ENCODE measurements around the gene SEC14L5.

Gene SEC14L5

DNA sequence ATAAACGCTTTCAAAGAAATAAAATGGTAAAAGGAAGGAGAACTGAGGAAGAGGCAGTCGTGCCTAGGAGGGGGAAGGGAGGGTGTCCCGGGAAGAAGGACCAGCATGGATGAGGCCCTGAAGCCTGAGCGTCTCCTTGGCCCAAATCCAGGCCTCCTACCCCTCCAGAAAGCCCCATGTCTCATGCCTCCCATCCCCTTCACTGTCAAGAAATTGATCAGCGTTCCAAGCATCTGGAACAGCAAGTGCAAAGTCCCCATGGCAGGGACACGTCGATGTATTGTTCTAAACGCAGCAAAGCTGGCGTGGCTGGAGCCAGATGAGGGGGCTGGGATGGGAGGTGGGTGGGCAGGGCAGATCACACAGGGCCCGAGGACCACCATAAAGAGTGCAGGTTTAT is 22.6 kb downstream of the SEC14L5 start:
- in situ Hi-C loops (cut with HindIII; ENCODE audit: low sequenced_read_pairs), result no loop called here
- TF ChIP-seq, protein P1, sequence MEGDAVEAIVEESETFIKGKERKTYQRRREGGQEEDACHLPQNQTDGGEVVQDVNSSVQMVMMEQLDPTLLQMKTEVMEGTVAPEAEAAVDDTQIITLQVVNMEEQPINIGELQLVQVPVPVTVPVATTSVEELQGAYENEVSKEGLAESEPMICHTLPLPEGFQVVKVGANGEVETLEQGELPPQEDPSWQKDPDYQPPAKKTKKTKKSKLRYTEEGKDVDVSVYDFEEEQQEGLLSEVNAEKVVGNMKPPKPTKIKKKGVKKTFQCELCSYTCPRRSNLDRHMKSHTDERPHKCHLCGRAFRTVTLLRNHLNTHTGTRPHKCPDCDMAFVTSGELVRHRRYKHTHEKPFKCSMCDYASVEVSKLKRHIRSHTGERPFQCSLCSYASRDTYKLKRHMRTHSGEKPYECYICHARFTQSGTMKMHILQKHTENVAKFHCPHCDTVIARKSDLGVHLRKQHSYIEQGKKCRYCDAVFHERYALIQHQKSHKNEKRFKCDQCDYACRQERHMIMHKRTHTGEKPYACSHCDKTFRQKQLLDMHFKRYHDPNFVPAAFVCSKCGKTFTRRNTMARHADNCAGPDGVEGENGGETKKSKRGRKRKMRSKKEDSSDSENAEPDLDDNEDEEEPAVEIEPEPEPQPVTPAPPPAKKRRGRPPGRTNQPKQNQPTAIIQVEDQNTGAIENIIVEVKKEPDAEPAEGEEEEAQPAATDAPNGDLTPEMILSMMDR (IDR thresholded peaks at IDR 0.05; ENCODE audit: low read depth, low read length, missing control alignments), result no peak
- DNase-seq (ENCODE audit: low read depth), result no peak
- H3K4me3 ChIP-seq (ENCODE audit: low read depth, low read length), result no peak overlapping the region

DNA sequence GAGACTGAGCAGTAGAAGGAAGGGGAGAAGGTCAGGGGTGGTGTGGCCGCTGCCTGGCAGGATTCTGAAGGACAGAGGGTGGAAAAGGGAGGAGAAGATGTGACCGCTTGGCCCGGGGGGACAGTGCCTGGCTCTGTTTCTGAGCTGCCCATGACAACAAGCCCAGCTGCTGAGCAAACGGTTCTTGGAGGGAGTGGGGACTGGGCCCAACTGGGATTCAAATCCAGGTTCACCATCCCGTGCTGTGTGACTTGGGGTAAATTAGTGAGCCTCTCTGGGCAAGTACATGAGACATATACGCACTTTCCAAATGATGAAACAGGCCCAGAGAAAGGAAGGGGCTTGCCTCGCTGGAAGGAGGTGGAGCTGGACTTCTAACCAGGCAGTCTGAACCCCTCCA is 23.3 kb downstream of the SEC14L5 start:
- TF ChIP-seq, protein P1 (IDR thresholded peaks at IDR 0.05; ENCODE audit: low read depth, low read length, missing control alignments), result no peak
- no peak for DNase-seq (ENCODE audit: low read depth)
- H3K4me3 ChIP-seq (ENCODE audit: low read depth, low read length), result no peak overlapping the region
- in situ Hi-C loops (cut with HindIII; ENCODE audit: low sequenced_read_pairs), result no loop called here

DNA sequence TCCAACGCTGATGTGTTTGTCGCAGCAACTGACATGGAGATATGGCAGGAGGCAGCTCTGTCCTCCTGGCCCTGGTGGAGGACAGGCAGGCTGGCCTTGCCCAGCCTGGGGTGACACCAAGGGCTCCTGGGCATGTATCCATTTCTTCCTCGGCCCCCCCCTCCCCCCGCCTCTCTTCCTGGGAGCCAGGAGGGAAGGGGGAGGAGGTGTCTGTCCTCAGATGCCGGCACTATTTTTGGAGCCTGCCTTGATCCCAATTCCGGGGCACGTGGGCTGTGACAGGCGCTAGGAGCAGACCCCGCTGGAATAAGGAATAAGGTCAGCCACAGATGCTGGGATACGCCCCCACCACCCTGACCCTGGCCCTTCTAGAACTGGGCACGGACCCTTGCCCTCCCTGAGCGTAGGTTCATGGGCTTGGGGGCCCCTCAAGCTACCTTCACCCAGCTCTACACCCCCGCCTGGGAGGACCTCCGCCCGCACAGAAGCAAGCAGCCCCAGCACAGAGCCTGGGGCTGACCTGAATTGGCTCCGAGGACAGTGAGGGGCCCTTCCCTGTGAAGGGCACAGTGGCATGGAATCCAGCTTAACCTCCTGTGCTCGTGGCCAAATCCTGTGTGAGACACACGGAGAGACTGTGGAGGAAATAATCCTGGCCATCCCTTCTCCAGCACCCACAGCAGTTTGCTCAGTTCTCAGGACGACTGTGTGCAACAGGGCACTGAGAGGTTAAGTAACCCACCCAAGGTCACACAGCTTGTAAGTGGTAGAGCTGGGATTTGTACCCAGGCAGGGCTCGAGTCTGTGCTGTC is 24.1 kb downstream of the SEC14L5 start:
- H3K4me3 ChIP-seq (ENCODE audit: low read depth, low read length), result no peak overlapping the region
- TF ChIP-seq, protein P1 (IDR thresholded peaks at IDR 0.05; ENCODE audit: low read depth, low read length, missing control alignments), result no peak
- in situ Hi-C loops (cut with HindIII; ENCODE audit: low sequenced_read_pairs), result no loop called here
- no peak for DNase-seq (ENCODE audit: low read depth)

DNA sequence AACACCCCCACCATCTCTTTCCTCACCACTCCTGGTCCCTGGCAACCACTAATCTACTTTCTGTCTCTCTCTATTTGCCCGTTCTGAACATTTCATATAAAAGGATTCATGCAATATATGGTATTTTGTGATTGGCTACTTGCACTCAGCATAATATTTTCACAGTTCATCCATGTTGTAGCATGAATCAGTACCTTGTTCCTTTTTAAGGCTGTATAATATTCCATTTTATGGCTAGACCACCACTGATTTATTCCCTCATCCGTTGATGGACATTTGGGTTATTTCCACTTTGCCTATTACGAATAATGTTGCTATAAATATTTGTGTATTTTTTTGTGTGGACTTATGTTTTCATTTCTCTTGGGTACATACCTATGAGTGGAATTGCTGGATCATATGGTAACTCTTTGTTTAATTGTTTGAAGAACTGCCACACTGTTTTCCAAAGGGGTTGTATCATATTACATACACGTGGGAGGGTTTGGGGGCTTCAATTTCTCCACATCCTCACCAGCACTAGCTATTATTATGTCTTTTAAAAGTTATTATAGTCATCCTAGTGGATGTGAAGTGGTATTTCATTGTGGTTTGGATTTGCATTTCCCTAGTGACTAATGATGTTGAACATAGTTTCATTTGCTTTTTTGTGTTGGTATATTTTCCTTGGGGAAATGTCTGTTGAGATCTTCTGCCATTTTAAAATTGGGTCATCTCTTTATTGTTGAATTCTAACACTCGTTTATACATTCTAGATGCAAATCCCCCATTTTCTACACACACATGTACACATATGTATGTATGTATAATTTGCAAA is 26.3 kb downstream of the SEC14L5 start:
- in situ Hi-C loops (cut with HindIII; ENCODE audit: low sequenced_read_pairs), result no loop called here
- DNase-seq (ENCODE audit: low read depth), result no peak
- H3K4me3 ChIP-seq (ENCODE audit: low read depth, low read length), result no peak overlapping the region
- TF ChIP-seq, protein P1 (IDR thresholded peaks at IDR 0.05; ENCODE audit: low read depth, low read length, missing control alignments), result no peak

DNA sequence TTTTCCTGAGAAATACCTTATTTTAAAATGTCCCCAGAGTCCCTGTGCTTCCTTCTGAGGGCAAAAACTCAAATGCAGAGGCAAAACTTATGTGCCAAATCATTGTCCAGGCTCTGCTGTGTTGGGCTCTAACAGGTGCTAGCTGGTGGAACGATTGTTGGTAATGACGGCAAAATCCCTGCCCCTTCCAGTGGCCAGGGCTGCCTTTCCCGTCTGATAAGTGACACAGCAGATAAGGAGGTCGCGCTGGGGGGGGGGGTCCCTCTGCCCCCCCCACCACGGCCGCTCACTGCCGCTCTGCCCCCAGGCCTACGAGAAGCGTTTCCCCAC is 29.1 kb downstream of the SEC14L5 start:
- TF ChIP-seq, protein P1 (IDR thresholded peaks at IDR 0.05; ENCODE audit: low read depth, low read length, missing control alignments), result no peak
- in situ Hi-C loops (cut with HindIII; ENCODE audit: low sequenced_read_pairs), result no loop called here
- no peak for DNase-seq (ENCODE audit: low read depth)
- no peak overlapping the region for H3K4me3 ChIP-seq (ENCODE audit: low read depth, low read length)

DNA sequence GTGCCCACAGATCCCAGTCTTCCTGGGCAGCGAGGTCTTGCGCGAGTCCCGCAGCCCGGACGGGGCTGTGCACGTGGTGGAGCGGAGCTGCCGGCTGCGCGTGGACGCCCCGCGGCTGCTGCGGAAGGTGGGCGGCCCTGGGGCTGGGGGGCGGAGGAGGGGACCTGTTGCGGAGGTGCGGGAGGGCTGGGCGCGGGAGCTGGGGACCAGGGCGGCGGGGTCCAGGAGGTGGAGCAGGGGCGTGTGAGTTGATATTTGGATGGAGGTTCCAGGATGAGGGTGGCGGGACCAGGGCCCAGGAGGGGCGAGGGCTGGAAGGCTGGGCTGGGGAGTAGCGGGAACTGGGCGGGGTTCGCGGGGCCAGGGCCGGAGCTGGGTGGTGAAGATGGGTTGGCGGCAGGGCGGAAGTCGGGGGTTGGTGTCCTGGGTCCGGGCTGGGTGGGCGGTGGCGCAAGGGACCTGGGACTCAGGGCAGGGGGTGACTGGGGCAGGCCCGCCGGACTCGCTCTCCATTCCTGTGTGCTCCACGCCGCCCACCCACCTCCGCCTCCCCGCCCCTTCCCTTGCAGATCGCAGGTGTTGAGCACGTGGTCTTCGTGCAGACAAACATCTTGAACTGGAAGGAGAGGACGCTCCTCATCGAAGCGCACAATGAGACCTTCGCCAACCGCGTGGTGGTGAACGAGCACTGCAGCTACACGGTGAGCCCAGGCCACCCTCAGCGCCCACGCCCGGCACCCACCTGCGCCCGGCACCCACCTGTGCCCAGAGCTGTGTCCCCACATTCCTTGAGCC is 29.6 kb downstream of the SEC14L5 start:
- TF ChIP-seq, protein P1 (IDR thresholded peaks at IDR 0.05; ENCODE audit: low read depth, low read length, missing control alignments), result no peak
- in situ Hi-C loops (cut with HindIII; ENCODE audit: low sequenced_read_pairs), result no loop called here
- H3K4me3 ChIP-seq (ENCODE audit: low read depth, low read length), result no peak overlapping the region
- no peak for DNase-seq (ENCODE audit: low read depth)

All from astrocyte of the cerebellum (primary cell).